ENCODE results near the gene GPR153.
"Not testable (repeated sequence)": the region's sequence is repeated elsewhere in the genome, so short reads cannot be mapped to it uniquely, and the experiment has no call there.

Gene GPR153

GRCh38 chr1:6260961-6261614 lies at the start of gene GPR153:
Gene GPR153, minus strand, starts transcription at chr1:6261098. Its CDS starts 6,193 bp downstream, at chr1:6254905.
- no peak for FAIRE-seq

GRCh38 chr1:6310116-6310848 lies 49.4 kb upstream of the GPR153 start:
- DNase-seq (ENCODE audit: low spot score) (no peak), FAIRE-seq (no peak)

More at GRCh38 chr1:6260961-6261614, at the start of gene GPR153:
- DNase-seq (ENCODE audit: low spot score) = no peak

- no peak for DNase-seq (ENCODE audit: low spot score)
- no peak for FAIRE-seq
Measured at GRCh38 chr1:6309564-6309963, 48.7 kb upstream of the GPR153 start.

DNA sequence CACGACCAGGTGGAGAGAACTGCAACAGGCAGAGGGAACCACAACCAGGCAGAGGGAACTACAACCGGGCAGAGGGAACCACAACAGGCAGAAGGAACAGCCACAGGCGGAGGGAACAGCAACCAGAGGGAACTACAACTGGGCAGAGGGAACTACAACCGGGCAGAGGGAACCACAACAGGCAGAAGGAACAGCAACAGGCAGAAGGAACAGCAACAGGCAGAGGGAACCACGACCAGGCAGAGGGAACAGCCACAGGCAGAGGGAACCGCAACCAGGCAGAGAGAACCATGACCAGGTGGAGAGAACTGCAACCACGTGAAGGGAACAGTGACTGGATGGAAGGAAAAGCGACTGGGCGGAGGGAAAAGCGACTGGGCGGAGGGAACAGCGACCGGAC lies 47.6 kb upstream of the GPR153 start:
- no peak for FAIRE-seq

GRCh38 chr1:6307682-6308081 lies 46.8 kb upstream of the GPR153 start:
- DNase-seq (ENCODE audit: low spot score); FAIRE-seq: not testable (repeated sequence)

More for the DNA sequence above, 47.6 kb upstream of the GPR153 start:
- DNase-seq (ENCODE audit: low spot score) = no peak

DNA sequence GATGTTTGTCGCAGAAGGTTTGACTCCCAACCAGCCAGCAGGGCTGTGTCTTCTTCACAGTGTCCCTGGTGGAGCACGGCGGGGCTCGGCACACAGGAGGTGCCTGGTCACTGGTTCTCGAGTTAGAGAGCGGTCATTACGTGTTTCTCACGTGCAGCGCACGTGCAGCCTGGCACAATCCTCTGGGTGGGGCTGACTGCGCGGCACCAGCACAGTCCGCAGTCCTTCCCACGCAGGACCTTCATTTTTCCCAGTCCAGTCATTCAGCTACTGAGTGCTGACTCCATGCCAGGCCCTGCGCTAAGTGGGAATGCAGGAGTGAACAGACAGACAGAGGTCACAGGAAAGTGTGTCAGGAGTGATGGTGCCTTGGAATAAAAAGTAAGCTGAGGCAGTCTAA lies 46.2 kb upstream of the GPR153 start:
- FAIRE-seq = no peak
- DNase-seq (ENCODE audit: low spot score) = no peak

DNA sequence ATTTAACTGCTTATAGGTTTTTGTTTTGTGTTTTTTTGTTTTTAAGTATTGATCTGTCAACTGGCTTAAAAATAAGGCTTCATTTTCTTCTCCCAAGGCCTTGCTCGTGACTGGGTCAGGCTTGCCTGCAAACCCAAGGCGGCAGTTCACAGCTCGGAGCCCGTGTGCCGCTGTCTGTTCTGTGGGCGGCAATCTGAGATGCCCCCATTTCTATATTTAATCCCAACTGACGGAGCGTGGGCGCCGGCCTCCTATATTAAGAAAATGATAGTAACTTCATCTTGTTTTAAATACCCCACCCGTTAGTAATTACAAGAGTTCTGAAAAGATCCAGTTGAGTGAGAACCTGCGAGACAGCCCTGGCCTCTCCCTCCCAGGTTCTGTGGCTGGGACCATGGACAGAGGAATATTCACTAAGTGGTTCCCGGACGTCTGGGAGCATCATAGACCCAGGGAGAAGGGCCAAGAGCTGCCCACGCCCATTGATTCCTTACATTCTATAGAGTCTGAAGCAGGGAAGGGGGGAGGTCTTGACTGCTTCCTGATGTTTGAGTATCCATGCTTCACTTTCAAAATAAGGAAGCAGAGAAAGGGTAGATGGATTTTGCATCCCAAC lies 42.6 kb upstream of the GPR153 start:
- DNase-seq (ENCODE audit: low spot score) = no peak
- no peak for FAIRE-seq

DNA sequence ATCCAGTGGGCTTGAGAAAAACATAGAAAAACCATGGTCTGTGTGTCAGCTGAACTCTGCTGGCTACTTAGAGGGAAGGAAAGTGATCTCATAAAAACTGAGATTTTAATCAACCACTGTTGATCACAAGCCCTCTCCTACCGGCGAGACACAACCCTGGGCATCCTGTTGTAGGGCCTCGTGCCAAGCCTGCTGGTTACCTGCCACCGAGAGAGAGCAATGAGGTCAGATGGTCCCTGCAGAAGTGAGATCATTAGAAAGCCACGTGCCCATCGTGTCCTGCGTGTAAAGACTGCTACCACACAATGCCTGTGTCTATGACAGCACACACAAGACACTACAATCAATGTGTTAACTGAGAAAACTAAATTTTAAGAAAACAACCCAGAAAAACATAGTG lies 41.7 kb upstream of the GPR153 start:
- FAIRE-seq (no peak), DNase-seq (ENCODE audit: low spot score) (no peak)

DNA sequence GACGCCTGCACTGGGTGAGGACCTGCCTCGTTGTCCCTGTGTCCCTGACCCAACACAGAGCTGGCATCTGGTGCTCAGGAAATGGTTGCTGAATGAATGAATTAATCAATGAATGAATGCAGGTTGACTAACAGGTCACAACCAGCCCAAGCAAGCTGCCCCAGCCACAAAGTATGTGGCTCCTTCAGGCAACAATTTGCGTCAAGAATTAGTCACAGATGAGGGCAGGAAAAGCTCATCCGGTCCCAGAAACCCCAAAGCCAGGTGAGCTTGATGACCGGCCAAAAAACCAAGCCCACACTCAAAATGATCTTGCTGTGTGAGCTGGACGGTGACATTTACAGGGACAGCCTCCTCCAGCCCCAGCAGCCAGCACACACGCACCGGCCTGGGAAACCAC lies 40.6 kb upstream of the GPR153 start:
- DNase-seq (ENCODE audit: low spot score) = no peak
- FAIRE-seq = no peak

DNA sequence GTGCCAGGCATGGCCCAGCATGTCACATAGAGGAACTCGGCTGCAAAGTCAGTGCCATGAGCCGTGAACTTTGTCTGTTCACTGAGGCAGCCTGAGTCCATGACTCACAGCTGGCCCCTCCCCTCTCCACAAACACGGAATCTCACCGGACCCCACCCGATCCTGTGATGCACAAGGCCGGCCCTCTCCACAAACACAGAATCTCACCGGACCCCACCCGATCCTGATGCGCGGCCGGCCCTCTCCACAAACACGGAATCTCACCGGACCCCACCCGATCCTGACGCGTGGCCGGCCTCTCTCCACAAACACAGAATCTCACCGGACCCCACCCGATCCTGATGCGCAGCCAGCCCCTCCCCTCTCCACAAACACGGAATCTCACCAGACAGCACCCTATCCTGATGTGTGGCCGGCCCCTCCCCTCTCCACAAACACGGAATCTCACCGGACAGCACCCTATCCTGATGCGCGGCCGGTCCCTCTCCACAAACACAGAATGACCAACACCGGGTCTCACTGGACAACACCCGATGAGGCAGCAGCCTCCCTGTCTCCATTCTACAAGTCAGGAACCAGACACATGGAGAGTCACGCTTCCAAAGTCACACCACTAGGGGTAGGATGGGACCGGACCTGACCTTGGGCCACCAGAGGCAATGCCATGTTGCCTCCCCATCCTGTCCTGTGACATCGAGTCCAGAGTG lies 39.6 kb upstream of the GPR153 start:
- FAIRE-seq (no peak), DNase-seq (ENCODE audit: low spot score) (no peak)

- FAIRE-seq = no peak
Measured at GRCh38 chr1:6299557-6300165, 38.8 kb upstream of the GPR153 start.

DNA sequence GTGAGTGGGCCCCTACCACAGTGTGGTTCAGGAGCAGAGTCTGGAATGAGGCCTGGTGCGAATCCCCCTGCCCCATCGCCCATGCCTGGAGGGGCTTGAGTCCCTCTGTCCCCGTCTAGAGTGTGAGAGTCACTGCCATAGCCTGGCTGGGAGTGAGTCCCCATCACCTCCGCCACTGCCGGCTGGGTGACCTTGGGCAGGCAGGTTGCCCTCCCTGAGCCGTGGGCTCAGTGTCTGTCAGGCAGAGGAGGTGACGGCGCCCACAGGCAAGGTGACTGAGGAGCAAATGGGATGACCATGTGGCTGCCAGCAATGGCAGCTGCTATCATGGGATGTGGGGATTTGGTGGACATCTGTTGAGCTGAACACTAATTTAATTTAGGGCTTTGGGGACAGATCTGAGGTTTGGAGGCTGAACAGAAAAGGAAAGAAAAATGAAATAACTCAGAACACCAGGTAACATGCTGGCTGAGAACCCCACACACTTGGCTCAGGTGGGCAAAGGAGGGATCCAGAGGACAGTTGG lies 38.1 kb upstream of the GPR153 start:
- DNase-seq (ENCODE audit: low spot score) (no peak), FAIRE-seq (no peak)

More at GRCh38 chr1:6299557-6300165, 38.8 kb upstream of the GPR153 start:
- no peak for DNase-seq (ENCODE audit: low spot score)

DNA sequence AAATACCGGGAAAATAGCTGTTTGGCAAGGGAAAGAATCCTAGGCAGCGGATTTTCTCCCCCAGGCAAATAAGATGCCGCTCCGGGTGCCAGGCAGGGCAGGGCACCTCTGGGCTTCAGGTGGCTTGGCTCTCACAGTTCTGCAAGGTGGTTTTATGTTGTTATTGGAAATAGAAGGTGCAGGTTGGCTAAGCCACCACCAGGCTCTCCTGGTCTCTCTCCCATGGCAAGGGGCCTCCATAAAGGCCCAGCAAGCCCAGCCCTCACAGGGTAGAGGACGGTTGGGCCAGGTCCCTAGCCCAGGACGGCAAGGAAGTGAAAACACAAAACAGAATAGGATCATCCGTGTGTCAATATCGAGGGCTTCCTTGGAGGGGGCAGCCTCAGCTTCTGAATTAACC lies 37.6 kb upstream of the GPR153 start:
- no peak for DNase-seq (ENCODE audit: low spot score)
- no peak for FAIRE-seq

DNA sequence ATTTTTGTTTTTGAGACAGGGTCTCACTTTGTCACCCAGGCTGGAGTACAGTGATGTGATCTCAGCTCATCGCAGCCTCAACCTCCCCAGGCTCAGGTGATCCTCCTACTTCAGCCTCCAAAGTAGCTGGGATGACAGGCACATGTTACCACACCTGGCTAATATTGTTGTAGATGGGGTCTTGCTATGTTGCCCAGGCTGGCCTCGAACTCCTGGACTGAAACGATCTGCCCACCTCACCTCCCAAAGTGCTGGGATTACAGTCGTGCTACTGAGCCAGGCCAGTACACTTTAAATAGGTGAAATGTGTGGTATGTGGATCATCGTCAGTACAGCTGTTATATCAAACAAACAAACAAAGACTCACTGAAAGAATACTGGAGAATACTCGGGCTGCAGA lies 35.0 kb upstream of the GPR153 start:
- DNase-seq (ENCODE audit: low spot score) = no peak
- FAIRE-seq = no peak

GRCh38 chr1:6294890-6295556 lies 34.1 kb upstream of the GPR153 start:
- FAIRE-seq (no peak), DNase-seq (ENCODE audit: low spot score) (no peak)

DNA sequence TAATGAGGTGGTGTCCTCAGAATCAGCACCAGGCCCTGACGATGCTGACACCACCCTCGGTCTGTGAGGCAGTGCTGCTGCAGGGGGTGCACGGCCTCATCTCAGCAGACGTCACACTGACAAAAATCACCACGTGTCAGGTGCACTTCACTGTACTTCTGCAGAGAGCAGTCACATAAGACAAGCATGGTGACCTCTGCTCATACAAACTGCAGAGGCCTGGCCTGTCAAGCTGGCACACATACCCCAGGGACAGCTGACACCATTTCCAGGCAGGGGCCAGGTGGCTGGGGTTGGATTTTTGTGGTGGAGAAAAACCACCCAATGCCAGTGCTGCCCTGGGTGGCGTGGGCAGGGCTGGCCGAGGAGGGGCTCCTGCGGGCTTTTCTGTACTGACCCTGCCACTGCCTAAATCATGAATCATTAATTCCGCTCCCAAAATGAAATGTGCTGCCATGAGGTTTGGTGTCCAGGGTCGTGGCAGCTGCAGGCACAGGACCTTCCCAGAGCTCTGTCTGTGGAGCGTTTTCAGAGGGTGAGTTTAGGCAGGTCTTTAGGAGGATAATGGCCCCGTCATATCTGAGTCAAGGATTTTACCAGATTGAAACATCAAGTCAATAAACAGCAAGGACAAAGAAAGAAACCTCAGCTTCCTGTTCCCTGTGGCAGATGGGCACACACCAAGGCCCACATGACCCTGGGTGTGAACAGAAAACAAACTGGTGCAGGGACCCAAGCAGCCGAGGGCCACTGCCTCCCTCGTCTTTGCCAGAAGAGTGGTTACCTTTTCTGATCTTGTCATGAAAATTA lies 33.4 kb upstream of the GPR153 start:
- DNase-seq (ENCODE audit: low spot score) (no peak), FAIRE-seq (no peak)

- DNase-seq (ENCODE audit: low spot score) (no peak), FAIRE-seq (no peak)
Measured at GRCh38 chr1:6292102-6292501, 31.2 kb upstream of the GPR153 start.

GRCh38 chr1:6288665-6289064 lies 27.8 kb upstream of the GPR153 start:
- no peak for DNase-seq (ENCODE audit: low spot score)
- FAIRE-seq = no peak

GRCh38 chr1:6288026-6288425 lies 27.1 kb upstream of the GPR153 start:
- FAIRE-seq = no peak
- DNase-seq (ENCODE audit: low spot score) = no peak

- no peak for FAIRE-seq
- no peak for DNase-seq (ENCODE audit: low spot score)
Measured at GRCh38 chr1:6287431-6287886, 26.6 kb upstream of the GPR153 start.

Data from RCC 7860 (cell line).